Stimulated activated CD4-positive, alpha-beta T cell treated with anti-CD3 and anti-CD28 coated beads, Interleukin-4, amount 100 ng/mL, for 4 hours (primary cell): Measurements from ENCODE around the gene TRIM28.
"Not testable (repeated sequence)": the region's sequence is repeated elsewhere in the genome, so short reads cannot be mapped to it uniquely, and the experiment has no call there.

ENCODE experiments used
- DNase-seq, 2 experiments: peaks; one replicate each; pipeline ENCODE4 v3.0.0-alpha.2; 2020

The TRIM28 gene

DNA sequence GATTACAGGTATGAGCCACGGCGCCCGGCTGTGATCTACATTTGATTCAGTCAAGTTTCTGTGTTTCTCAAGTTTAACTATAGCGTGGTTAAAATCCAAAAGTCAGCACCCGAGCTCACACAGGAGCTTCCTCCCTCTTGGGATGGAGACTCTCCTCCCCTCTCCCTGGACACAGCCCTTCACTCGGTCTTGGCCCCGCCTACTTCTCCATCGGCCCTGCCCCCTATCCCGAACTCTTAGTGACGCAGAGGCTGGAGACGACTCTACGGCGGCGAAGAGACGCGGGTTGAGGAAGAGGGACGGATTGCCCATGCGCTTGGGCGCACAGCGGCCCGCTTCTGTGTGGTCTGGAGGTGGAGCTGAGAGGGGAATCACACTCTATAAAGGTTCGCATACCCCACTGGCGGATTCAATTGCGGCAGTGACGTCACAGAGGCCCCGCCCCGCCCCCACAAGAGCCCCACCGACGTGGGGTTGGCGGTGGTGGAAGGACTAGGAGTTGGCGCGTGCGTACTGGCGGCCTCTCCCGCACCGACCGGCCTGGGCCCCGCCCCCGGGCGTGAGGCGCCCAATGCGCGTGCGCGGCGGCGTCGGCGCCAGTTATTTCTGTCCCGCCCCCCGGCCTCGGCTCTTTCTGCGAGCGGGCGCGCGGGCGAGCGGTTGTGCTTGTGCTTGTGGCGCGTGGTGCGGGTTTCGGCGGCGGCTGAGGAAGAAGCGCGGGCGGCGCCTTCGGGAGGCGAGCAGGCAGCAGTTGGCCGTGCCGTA lies at the start of gene TRIM28:
Gene TRIM28 (plus strand): TSS at position 239 of the 765 bp plus-strand sequence. CDS start 694 bp downstream, outside the sequence.
- DNase-seq: peak; percentile 100

DNA sequence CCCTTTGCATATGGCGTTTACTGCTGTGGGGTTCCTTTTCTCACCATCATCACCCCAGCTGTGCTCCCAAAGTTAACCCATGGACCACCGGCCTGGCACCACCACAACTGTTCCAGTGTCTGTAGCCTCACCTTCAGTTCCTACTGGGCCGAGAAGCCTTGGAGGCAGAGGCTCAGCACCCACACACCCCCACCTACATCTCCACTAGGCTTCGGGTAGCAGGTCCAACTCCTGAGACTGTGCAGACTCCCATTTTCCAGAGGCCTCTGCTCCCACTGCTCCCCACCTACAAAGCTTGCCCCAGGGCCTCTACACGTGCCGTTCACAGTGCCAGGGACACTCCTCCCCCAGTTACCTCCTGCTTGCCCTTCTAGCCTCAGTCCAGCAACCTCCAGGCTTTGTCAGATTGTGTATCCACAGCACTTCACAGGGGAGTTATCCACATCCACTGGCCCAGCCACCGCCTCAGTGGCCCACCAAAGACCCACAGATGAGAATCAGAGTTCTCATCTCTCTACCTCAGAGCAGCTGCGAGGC lies 46.2 kb upstream of the TRIM28 start:
- no peak for DNase-seq

DNA sequence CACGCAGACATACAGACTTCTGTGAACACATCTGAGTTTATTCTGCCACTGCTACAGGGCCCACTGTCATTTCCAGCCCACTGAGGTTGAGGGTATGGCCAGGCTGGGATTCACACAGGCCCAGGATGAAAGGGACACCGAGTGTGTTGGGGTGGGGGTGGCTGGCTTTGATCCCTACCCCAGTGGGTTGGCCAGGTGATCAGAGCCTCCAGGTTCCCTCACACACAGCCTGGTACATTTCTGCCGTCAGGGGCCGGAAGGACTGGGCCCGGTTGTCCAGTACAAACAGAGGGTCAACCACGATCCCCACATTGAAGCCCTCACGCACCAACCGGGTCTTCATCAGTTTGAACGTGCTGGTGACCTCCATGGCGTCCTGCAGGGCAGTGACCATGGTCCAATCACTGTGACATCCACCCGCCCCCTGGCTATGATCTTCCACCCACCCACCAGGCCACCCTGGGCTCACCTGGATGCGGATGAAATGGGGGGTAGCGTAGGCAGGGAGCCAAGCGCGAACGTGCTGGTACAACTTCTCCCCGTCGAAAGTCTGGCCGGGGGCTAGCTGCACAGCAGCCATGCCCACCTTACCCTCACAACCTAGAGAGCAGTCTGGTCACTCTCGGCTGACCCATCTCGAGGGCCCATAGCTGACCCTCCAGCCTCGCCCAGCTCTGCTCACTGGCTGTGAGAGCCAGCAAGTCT lies 45.4 kb upstream of the TRIM28 start:
- no peak for DNase-seq

DNA sequence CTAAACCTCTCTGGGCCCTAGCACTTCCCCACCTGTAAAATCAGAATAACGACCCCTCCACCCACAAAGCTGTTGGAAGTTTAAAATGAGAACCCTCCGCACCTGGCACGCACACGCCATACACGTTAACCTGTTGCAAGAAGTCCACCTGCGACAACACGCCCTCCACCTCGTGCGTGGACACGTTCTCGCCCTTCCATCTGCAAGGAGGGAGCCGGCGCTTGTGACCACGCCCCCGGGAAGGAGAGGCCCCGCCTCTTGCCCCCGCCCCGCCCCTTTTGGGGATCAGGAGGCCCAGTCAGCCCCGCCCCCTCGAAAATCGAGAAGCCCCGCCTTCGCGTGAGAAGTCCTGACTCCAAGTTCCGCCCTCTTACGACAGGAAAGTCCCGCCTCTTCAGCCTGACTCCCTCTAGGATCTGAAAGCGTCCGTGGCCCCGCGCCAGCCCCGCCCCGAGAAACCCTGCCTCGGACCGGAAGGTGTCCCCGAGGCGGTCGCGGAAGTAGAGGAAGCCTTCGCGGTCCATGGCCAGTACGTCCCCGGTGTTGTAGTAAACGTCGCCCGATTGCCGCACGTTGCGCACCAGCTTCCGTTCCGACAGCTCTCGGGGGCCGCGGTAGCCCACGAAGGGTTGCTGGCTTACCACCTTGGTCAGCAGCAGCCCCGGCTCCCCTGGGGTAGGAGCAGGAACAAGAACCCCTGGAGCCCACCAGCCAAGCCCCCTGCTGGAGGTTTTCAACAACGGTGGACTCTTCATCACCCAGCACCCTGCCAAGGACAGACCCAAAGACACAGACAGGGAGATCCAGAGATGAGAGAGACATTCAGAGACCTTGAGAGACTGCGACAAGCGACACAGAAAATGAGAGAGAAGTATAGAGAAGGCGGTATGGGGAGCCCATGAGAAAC lies 44.6 kb upstream of the TRIM28 start:
- DNase-seq: peak; percentile 96 to 98

DNA sequence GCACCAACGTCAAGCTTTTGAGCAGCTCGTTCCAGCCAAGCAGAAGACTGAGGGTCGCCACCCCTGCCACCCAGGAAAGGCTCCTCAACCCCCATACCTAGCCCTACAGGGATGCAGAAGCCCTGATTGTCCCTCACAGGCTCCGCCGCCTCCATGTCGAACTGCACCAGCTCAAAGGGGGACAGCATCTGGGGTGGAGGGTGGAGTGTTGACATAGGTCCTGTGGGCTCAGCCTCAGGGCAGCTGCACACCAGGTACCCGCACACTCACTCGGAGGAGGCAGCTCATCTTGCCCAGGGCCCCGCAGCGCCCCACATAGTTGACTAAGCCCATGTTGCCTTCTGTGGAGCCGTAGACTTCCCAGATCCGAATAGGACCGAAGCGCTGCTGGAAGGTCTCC lies 43.6 kb upstream of the TRIM28 start:
- no peak for DNase-seq

DNA sequence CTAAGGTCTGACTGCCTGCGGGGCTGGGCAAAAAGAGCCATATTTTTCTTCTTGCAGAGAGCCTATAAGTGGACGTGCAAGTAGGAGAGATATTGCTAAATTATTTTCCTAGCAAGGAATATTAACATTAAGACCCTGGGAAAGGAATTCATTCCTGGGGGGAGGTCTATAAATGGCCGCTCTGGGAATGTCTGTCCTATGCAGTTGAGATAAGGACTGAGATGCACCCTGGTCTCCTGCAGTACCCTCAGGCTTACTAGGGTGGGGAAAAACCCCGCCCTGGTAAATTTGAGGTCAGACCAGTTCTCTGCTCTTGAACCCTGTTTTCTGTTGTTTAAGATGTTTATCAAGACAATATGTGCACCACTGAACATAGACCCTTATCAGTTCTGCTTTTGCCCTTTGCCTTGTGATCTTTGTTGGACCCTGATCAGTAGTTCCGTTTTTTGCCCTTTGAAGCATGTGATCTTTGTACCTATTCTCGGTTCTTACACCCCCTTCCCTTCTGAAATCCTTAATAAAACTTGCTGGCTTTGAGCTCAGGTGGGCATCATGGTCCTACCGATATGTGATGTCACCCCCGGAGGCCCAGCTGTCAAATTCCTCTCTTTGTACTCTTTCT lies 36.2 kb upstream of the TRIM28 start:
- not testable (repeated sequence) for DNase-seq

DNA sequence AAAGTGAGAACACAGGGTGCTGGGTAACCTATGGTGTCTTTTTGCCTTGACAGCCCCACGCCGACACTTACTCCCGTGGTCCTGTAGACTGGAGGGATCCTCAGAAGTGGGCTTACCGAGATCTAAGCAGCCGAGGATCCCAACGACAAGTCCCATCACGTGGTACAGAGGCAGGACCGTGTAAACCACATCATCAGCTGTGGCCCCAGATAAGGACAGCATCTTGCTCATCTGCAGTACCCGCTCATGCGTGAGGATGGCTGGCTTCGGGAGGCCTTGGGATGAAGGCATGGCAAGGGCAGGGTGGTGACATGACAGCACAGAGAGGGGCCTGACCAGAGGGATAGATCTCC lies 34.2 kb upstream of the TRIM28 start:
- no peak for DNase-seq

DNA sequence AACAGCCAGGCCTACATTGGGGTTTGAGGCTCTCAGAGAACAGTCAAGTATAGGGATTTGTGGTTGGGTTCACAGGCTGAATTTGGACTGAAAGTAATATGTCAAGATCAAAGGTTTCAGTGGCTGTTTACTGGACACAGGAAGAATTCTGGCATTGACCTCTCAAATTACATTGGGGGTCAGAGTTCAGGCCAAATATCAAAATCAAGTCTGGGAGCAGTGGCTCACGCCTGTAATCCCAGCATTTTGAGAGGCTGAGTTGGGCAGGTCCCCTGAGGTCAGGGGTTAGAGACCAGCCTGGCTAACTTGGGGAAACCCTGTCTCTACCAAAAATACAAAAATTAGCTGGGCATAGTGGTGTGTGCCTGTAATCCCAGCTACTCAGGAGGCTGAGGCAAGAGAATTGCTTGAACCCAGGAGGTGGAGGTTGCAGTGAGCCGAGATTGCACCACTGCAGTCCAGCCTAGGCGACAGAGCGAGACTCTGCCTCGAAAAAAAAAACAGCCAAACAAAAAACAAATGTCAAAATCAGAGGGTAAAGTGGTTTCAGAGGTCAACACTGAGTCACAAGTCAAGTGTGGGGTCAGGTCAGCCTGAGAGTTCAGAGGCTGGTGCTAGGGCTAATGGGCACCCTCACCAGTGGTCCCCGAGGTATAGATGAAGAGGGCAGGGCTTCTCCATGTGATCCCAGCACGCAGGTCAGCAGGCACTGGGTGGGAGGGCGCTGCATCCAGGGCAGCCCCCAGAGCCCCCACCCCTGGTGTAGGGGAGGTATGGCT lies 33.6 kb upstream of the TRIM28 start:
- DNase-seq: no peak

DNA sequence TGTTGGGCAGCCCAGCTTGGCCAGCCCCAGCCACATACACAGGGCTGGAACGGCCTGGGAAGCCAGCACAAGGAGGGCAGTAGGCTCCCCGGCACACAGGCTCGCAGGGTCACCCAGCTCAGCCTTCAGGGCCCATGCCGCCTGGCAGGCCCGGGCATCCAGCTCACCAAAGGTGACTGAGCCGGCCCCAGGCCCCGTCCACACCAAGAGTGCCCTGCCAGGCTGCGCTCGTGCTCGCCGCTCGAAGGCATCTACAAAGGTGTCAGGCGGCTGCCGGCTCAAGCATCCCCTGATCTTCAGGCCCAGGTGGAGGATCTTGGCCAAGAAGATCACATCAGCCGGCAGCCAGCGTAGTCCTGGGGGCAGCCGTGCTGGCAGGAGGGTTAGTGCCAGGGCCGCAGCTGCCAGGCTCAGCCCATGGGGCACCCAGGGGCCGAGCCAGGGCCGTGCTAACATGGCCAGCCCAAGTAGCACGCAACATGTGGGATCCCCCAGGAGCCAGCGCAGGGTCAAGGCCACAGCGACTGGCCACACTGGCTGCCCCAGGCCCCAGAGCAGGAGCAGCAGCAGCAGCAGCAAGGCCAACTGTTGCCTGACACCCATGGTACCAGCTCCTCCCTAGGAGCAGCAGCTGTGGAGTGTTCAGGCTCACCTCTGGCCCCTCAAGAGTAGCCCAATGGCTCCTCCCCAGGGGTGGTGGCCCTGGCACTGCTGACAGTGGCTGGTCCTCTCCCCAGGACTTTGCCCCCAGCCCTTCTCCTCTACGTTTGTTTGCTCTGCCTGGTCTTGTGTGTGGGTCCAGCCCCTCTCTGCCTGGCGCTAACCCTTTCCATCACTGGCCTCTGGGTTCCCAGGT lies 32.3 kb upstream of the TRIM28 start, which contains the start of gene SLC27A5:
Gene SLC27A5 (minus strand): TSS at position 640 of the 856 bp plus-strand sequence. CDS start 37 bp downstream, at position 603.
- DNase-seq: no peak

DNA sequence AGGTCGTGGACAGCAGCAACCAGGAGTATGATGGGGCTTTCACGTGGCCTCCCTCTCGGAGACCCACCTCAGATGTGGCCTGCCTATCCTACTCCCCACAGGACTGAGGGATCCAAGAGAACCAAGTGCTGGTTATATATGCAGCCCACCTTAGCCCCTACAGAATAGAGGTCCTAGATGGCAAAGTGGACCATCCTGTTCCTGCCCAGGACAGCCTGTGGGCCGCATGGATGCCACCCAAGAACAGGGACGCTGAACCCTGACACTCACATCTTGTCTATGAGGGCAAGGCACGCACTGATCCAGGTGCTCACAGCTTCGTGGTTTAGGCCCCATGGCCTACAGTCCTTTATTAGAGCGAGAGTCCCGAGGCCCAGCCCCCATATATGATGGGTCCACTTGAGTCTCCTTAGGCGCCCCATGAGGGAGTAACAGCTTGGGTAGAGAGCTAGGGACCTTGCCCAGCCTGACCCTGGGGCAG lies 30.6 kb upstream of the TRIM28 start:
- no peak for DNase-seq

DNA sequence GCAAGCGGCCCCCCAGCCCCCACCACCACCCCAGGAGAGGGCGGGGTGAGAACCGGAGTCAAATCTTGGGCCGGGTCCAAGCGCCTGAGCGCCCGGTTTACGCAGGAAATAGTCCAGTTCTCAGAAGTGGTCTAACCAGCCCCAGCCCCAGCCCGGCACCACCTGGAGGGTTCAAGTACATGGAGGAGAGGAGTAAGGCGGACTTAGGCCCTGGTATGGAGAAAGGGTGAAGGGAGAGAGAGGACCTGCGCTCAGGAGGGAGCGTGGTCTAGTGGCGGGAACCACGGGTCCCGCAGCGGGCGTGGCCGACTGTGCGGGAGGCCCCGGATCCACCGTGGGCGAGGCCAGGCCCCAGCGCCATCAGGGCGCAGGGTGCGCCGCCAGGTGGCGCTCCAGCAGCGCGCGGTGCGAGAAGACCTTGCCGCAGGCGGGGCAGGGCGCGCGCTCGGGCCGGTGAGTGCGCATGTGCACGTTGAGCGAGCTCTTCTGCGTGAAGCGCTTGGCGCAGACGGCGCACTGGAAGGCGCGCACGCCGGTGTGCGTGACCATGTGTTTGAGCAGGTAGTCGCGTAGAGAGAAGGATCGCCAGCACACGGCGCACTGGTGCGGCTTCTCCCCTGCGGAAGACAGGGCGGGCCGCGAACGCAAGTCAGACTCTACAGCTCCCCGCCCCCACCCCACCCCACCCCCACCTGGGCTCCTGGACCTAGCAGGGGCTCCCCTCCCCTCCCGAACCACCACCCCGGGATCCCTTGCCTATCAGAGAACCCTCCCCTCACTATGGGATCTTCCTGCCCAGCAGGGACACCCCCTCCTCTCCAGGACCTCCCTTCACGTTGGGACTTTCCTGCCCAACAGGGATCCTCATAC lies 29.9 kb upstream of the TRIM28 start:
- DNase-seq: peak; percentile 91 to 97

DNA sequence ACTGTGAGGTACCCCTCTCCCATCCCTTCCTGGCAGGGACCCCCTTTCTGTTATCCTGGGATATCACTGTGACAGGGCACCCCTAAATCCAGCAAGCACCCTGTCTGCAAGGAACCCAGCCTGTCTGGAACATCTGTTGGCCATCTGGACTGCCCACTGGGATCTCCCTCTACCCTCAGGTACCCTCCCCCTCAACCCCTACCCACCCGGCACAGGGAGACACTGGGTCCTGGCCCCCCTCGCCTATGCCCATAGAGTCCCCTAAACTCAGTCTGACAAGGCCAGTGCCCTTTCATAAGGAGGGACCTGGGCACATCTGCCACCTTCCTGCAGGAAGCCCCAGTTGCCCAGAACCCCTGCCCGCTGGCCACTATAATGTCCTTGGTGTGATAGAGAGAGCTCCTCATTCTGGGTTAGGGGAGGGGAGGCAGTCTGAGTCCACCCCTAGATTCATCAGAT lies 29.3 kb upstream of the TRIM28 start:
- DNase-seq: no peak

DNA sequence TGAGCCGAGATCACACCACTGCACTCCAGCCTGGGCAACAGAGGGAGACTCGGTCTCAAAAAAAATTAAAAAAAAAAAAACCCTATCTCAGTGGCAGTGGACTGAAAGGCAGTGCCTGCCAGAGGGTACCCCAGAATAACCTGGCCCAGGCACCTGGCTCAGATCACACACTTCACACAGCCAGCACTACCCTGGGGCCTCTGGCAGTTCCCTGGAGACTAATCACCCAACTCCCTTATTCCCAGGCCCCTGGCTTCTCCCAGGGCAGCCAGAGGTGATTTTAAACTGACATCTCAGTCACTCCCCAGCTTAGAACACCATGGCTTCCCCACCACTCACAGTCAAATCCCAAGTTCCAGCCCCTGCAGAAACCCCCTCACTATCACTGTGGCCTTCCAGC lies 28.6 kb upstream of the TRIM28 start:
- DNase-seq: no peak

DNA sequence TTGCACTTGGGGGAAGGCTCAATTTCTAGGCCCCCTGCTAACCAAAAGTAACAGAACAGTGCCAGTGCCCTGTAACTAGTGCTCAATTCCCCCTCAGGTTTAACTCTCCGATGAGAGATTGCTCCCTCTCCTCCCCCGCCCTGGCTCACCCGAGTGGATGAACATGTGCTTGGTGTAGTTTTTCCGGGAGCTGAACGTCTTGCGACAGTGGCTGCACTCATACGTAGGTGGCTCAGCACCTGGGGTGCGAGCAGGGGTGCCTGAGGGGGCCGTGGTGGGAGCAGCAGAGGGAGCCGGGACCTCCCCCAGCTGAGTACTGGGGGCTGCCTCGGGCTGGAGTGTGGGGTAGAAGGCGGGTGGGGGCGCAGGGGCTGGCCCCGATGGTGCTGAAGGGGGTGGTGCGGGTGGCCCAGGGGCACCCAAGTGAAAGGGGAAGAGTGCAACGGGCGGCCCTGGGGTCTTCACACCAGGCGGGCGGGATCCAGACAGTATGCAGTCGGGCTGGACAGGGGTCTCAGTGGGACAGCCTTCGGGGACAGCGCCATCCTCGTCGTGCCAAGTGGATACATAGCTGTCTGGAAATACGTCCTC lies 27.5 kb upstream of the TRIM28 start:
- no peak for DNase-seq

DNA sequence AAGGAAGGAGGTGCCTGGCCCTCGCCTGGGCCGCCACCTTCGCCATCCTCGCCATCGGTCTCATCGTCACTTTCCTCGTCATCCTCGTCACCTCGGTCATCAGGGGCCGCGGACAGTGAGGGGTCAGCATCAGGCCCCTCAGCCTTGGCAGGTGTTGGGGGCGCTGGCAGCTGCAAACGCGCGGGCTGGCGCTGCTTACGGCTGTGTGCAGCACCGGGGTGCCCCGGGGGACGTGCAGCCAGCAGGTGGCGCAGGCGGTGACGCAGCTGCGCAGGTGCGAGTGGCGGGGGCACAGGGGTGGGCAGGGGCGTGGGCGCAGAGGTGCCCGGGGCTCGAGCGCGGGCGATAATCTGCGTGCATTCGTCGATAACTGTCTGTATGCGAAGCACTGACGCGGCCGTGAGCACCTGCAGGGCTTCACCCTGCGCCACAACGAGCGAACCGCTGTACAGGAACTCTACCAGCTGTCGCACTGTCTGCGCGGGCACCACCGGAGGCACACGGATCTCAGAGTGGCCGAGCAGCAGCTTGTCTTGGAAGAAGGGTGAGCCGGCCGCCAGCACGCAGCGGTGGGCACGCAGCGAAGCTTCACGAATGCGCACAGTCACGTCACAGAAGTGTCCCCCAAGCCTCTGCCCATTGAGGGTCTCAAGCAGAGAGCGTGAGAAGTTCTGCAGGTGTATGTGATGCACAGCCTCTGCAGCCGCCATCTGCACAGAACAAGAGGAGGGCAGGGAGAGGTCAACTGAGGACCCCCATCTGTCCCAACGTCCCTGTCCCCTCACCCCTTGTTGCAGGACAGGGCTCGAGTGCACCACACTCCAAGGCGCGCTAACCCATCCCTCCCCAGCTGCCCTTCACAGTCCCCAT lies 26.7 kb upstream of the TRIM28 start:
- DNase-seq: no peak

DNA sequence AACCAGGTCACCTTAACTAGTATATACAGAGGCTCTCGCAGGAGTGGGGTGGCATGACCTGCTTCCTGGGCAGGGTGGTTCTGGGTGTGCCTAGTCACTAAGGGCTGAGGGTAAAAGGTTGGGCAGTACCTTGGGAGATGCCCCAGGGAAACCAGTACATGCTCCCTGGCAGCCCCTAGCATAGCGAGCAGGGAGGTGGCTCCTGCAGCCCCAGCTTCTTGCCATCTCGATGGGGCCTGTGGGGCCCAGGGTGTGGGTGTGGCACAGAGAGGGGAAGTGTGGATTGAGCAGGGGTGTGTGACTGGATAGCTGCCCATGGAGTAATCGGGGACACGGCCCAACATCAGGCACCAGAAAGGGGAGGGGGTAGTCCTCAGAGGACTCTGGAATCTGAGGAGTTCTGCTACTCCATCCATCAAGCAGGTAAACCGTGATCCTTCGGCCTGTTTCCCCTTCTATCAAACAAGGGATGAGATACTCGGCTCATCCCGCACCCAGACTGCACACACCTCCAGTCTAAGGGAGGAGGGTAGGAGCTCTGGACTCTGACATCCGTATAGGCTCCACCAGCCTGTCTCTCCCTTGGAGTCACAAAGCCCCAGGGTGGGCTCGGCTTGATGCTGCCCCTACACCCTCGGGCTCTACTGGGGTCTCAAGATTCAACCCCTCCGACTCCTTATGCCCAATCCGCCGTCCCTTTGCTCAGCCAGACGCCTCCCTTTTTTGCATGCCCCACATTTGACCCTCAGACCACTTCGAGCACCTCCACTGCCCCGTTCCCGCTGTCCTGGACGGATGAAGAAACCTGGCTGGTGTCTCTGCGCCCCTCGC lies 25.4 kb upstream of the TRIM28 start:
- no peak for DNase-seq

DNA sequence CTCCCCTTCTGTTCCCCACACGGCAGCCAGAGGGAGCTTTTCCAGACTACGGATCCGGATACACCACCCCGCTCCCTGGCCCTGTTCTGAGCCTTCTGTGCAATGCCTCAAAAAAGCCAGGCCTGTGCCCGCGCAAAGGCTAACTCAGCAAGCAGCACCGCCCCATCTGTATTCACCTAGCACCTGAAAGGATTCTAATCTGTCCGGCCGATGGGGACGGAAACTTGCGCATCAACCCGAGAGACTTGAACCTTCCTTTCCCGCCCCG lies 24.8 kb upstream of the TRIM28 start:
- DNase-seq: peak; percentile 29 to 41
